MM.1S (cell line): Measurements from ENCODE around the gene MORC4.

ENCODE experiments used
- DNase-seq: peaks from one replicate; pipeline ENCODE4 v3.0.0-alpha.2; 2015
- H2AFZ ChIP-seq: fragments of 300-600 bp; sonication (generic); 2 replicates; pipeline ENCODE4 v1.6.0; 2016; ENCODE audit warnings: antibody characterized with exemption, low read length
- H3F3A ChIP-seq: fragments of 300-600 bp; sonication (generic); 2 replicates; pipeline ENCODE4 v1.6.1; 2016; ENCODE audit warnings: mild to moderate bottlenecking, antibody characterized with exemption, low read length, moderate library complexity, mixed read lengths; ENCODE audit not compliant: insufficient read depth
- H3K27ac ChIP-seq: fragments of 300-600 bp; sonication (generic); 2 replicates; pipeline ENCODE4 v1.5.1; 2016; ENCODE audit warnings: mild to moderate bottlenecking, low read length
- H3K27me3 ChIP-seq: fragments of 300-600 bp; sonication (generic); replicated peaks from 2 replicates; pipeline ENCODE4 v1.6.0; 2016; ENCODE audit warnings: low read length; ENCODE audit not compliant: insufficient read depth
- H3K36me3 ChIP-seq: fragments of 300-600 bp; sonication (generic); replicated peaks from 2 replicates; pipeline ENCODE4 v1.6.1; 2016; ENCODE audit warnings: mild to moderate bottlenecking, low read length, mixed read lengths; ENCODE audit not compliant: insufficient read depth
- H3K4me1 ChIP-seq: fragments of 300-600 bp; sonication (generic); 2 replicates; pipeline ENCODE4 v1.6.1; 2016; ENCODE audit warnings: low read length, mixed read lengths
- H3K4me2 ChIP-seq: fragments of 300-600 bp; sonication (generic); 2 replicates; pipeline ENCODE4 v1.6.0; 2016; ENCODE audit warnings: low read depth, low read length
- H3K4me3 ChIP-seq: fragments of 300-600 bp; sonication (generic); 2 replicates; pipeline ENCODE4 v1.5.1; 2016; ENCODE audit warnings: low read length, mixed read lengths
- H3K79me2 ChIP-seq: fragments of 300-600 bp; sonication (generic); 2 replicates; pipeline ENCODE4 v1.6.1; 2016; ENCODE audit warnings: mixed run types, low read length, mixed read lengths
- H3K9ac ChIP-seq: fragments of 300-600 bp; sonication (generic); 2 replicates; pipeline ENCODE4 v1.6.1; 2016; ENCODE audit warnings: low read length, mixed read lengths
- H3K9me2 ChIP-seq: fragments of 300-600 bp; sonication (generic); replicated peaks from 2 replicates; pipeline ENCODE4 v1.6.1; 2016; ENCODE audit warnings: mild to moderate bottlenecking, low read length, mixed read lengths; ENCODE audit not compliant: insufficient read depth
- H3K9me3 ChIP-seq: fragments of 300-600 bp; sonication (generic); replicated peaks from 2 replicates; pipeline ENCODE4 v1.6.1; 2016; ENCODE audit warnings: mild to moderate bottlenecking, low read length, mixed read lengths; ENCODE audit not compliant: insufficient read depth
- H4K20me1 ChIP-seq: fragments of 300-600 bp; sonication (generic); 2 replicates; pipeline ENCODE4 v1.6.1; 2016; ENCODE audit warnings: mild to moderate bottlenecking, low read length, moderate library complexity, mixed read lengths; ENCODE audit not compliant: insufficient read depth
- CTCF ChIP-seq: fragments of 300-600 bp; sonication (generic); IDR thresholded peaks from 2 replicates; pipeline ENCODE4 v1.5.1; 2016; ENCODE audit warnings: antibody characterized with exemption, low read length, mixed read lengths
- EZH2 ChIP-seq: fragments of 300-600 bp; sonication (generic); optimal IDR thresholded peaks from 2 replicates; pipeline ENCODE3; 2017; ENCODE audit warnings: low read depth, mild to moderate bottlenecking, antibody characterized with exemption, low read length, mixed read lengths
- EZH2phosphoT487 ChIP-seq: fragments of 300-600 bp; sonication (generic); IDR thresholded peaks from 2 replicates; pipeline ENCODE4 v1.6.1; 2018; ENCODE audit warnings: antibody characterized with exemption, low read length

Gene MORC4

GRCh38 chrX:106963111-106963510 lies 36.9 kb downstream of the MORC4 start:
- H3K4me1 ChIP-seq, result no peaks in the 10 kb centered on the region
- H3K9me3 ChIP-seq, result no peaks in the 10 kb centered on the region
- no peak overlapping the region for H2AFZ ChIP-seq
- H3K4me2 ChIP-seq, result no peak overlapping the region
- no peak for DNase-seq
- no peak overlapping the region for H3K9ac ChIP-seq
- no peaks in the 10 kb centered on the region for H4K20me1 ChIP-seq
- TF ChIP-seq CTCF (no peak), EZH2 (no peak), EZH2phosphoT487 (no peak)
- no peaks in the 10 kb centered on the region for H3K79me2 ChIP-seq
- H3K4me3 ChIP-seq, result no peak overlapping the region
- H3K27me3 ChIP-seq, result no peaks in the 10 kb centered on the region
- no peaks in the 10 kb centered on the region for H3K36me3 ChIP-seq
- no peaks in the 10 kb centered on the region for H3K9me2 ChIP-seq
- no peak overlapping the region for H3K27ac ChIP-seq
- no peaks in the 10 kb centered on the region for H3F3A ChIP-seq

- Histone ChIP-seq H3K4me2 (no peak overlapping the region), H3K9ac (no peak overlapping the region), H3K4me1 (no peaks in the 10 kb centered on the region), H3K27ac (no peak overlapping the region), H3K4me3 (no peak overlapping the region), H3K27me3 (no peaks in the 10 kb centered on the region), H3K36me3 (no peaks in the 10 kb centered on the region), H3K9me3 (no peaks in the 10 kb centered on the region), H4K20me1 (no peaks in the 10 kb centered on the region), H3K79me2 (no peaks in the 10 kb centered on the region), H2AFZ (no peak overlapping the region), H3F3A (no peaks in the 10 kb centered on the region), H3K9me2 (no peaks in the 10 kb centered on the region)
- no peak for DNase-seq
- no peak for TF ChIP-seq CTCF
- no peak for TF ChIP-seq EZH2phosphoT487
- TF ChIP-seq EZH2, result no peak
Measured at GRCh38 chrX:106959901-106960300, 40.1 kb downstream of the MORC4 start.

- Histone ChIP-seq H4K20me1 (no peaks in the 10 kb centered on the region), H3K9me2 (no peaks in the 10 kb centered on the region), H3K36me3 (no peaks in the 10 kb centered on the region), H2AFZ (no peak overlapping the region), H3K79me2 (no peaks in the 10 kb centered on the region), H3K9me3 (no peaks in the 10 kb centered on the region), H3K4me1 (no peaks in the 10 kb centered on the region), H3K27me3 (no peaks in the 10 kb centered on the region), H3K4me2 (no peak overlapping the region), H3K4me3 (no peak overlapping the region), H3F3A (no peaks in the 10 kb centered on the region), H3K9ac (no peak overlapping the region), H3K27ac (no peak overlapping the region)
- TF ChIP-seq EZH2phosphoT487 (no peak), EZH2 (no peak), CTCF (no peak)
- no peak for DNase-seq
Measured at GRCh38 chrX:106957856-106958255, 42.2 kb downstream of the MORC4 start.
